Activated naive CD8-positive, alpha-beta T cell treated with anti-CD3 and anti-CD28 coated beads, Interleukin-2, amount 50 U/mL, for 16 hours (primary cell): ENCODE data around the gene ATP7B.
"Not testable (repeated sequence)": the region's sequence is repeated elsewhere in the genome, so short reads cannot be mapped to it uniquely, and the experiment has no call there.

ENCODE experiments used
- DNase-seq: peaks from one replicate; pipeline ENCODE4 v3.0.0-alpha.2; 2020; ENCODE audit warnings: low read depth, low spot score

The ATP7B gene

GRCh38 chr13:52006523-52007245, 4.6 kb downstream of the ATP7B start:
- DNase-seq: no peak

DNA sequence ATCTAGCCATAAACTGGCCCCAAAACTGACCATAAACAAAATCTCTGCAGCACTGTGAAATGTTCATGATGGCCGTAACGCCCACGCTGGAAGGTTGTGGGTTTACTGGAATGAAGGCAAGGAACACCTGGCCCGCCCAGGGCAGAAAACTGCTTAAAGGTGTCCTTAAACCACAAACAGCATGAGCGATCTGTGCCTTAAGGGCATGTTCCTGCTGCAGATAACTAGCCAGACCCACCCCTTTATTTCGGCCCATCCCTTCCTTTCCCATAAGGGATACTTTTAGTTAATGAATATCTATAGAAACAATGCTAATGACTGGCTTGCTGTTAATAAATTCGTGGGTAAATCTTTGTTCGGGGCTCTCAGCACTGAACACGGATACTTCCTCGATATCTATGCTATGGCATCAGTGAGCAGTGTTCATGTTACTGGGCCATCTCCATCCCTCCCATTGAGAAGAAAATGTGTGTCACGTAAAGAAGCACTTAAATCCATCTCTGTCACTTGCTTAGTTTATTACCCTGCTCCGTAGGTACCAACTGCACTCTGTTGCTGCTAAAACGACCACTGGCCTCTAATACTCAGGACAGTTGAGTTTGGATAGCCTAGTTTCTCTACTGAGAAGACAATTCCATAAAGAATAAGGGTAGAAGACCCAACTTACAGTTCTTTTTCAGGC, 5.3 kb downstream of the ATP7B start:
- no peak for DNase-seq

DNA sequence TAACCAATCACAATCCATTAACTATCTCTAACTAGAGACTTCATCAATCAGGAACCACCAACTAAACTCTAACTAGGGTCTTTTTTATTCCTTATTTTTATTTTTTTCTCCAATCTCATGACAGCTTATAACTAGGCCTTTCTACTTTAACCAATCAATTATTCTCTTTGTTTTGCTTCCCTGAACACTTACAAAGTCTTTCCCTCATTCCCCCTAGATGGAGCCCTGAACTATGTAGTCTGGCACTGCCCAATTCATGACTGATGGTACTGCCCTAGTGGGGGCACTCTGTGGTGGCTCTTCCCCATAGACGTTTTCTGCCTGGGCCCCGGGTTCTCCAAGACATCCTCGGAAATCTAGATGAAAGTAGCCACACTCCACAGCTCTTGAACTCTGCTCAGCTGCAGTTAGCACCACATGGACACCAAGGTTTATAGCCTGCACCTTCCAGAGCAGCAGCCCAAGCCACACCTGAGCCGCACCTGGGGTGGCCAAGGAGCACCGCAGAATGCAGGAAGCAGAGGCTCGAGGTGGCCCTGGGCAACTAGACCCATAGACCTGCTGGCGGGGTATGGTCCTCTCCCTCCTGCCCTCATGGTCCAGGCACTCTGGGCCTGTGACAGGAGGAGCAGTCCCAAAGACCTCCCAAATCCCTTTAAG, 6.6 kb downstream of the ATP7B start:
- no peak for DNase-seq

- no peak for DNase-seq
Observed at GRCh38 chr13:52003541-52003940, 7.7 kb downstream of the ATP7B start.

DNA sequence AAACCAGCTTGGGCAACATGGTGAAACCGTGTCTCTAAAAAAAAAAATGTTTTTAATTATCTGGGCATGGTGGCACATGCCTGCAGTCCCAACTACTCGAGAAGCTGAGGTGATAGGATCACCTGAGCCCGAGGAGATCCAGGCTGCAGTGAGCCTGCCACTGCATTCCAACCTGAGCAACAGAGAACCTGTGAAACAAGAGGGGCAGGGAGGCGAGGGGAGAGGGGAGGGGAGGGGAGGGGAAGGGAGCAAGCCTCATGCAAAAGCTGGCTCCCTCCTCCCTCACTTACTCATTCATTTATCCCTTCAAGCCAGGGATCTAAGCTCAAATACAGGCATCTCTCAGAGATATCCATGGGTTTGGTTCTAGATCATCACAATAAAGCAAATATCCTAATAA, 8.9 kb downstream of the ATP7B start:
- no peak for DNase-seq

DNA sequence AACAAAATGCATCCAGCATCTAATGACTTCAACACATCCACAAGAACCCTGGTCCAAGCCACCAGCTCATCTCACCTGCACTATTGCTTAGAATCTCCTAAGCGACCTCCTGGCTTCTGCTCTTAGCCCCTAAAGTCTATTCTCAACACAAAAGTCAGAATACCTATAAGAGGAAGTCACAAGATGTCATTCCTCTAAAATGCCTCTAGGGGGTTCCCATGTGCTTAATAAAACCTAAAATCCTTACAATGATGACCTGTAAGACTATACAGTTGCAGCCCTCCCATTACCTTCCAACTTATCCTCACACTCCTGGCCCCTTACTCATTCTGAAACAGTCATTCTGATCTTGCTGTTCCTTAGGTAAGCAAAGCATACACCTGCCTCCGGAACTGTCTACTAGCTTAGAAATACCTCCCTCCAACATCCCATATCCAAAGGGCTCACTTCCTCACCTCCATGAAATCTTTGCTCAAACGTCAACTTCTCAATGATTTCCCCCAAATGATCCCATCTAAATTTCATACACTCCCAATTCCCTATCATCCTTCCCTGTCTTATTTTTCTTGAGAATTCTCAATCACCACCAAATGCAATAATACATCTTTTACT, 10.0 kb downstream of the ATP7B start:
- DNase-seq: no peak

DNA sequence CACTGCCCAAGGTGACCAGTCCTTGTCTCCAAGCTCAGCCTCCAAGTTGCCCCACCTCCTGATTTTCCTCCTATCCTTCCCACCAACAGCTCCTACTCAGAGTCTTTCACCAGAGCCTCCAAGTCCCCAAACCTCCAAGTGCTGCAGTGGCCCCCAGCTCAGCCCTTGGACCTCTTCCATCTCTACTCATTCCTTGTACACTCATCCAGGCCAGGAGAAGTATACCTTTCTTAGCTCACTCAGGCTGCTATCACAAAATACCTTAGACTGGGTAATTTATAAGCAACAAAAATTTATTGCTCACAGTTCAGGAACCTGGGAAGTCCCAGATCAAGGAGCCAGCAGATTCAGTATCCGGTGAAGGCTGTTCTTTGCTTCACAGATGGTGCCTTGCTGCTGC, 11.3 kb downstream of the ATP7B start:
- no peak for DNase-seq

DNA sequence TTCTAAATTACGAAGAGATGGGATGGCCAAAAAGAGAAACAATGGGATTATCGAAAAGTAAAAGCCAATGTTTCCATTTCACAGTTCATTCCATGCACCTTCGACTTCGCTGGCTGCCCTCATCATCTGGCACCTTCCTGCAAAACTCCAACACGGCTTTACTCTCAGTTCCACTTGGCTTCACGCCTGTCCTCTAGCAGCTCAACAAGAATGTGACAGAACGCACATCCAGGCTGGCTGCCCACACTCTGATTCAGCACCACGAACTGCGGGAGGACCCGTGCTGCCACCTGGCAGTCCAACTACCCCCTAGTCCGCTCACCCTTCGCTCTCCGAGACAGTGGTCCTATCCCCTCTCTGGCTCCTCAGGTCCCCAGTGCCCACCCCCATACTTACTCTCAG, 11.7 kb downstream of the ATP7B start:
- no peak for DNase-seq

- no peak for DNase-seq
Observed at GRCh38 chr13:51998723-51999509, 12.3 kb downstream of the ATP7B start.

DNA sequence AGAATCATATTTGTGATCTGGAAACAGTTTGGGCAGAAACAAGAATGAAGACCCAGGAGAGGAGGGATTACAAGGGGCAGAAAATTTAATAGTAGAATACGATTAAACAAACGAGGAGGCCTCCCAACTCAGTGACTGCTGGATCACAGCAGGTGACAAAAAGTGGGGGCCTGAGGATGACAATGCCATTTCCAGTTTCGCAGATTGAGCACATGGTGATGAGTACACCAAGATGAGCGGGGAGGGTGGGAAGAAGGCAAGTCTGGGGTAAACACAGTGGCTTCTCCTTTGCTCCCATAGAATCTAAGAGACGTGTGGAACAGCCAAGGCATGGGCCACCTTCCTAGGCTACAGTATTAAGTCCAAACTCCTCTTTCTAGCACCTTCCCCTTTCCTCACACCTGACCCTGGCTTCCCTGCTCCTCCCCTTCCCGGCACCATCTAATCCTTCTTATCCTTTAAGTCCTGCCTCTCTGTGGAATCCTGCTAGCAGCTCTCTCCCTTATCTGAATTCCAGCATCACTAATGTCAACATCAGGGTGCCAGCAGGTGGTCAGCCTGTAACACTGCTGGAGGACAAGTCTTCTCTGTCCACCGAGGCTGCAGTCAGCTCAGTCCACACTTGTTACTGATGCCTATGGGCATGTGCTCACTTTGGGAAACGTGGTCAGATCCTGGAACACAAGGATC, 13.5 kb downstream of the ATP7B start:
- no peak for DNase-seq

GRCh38 chr13:51997186-51997585, 14.1 kb downstream of the ATP7B start:
- no peak for DNase-seq

DNA sequence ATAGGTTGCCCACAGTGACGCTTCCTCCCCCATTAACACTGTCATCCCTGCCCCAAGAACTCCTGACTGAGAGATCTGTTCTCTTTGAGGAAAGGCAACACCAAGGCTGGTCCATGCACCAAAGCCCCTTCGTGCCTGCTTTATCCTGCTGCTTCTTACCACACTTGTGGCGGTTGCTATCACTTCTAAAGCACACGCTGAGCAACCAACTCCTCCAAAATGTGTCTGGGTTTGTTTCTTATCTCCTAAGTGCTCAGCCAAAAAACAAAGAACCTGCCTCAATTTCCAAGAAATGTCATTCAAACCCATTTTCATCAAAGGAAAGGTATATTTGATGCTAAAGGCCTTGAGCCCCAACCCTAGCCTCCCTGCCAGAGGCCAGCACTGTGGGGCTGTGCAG, 14.6 kb downstream of the ATP7B start:
- DNase-seq: no peak

DNA sequence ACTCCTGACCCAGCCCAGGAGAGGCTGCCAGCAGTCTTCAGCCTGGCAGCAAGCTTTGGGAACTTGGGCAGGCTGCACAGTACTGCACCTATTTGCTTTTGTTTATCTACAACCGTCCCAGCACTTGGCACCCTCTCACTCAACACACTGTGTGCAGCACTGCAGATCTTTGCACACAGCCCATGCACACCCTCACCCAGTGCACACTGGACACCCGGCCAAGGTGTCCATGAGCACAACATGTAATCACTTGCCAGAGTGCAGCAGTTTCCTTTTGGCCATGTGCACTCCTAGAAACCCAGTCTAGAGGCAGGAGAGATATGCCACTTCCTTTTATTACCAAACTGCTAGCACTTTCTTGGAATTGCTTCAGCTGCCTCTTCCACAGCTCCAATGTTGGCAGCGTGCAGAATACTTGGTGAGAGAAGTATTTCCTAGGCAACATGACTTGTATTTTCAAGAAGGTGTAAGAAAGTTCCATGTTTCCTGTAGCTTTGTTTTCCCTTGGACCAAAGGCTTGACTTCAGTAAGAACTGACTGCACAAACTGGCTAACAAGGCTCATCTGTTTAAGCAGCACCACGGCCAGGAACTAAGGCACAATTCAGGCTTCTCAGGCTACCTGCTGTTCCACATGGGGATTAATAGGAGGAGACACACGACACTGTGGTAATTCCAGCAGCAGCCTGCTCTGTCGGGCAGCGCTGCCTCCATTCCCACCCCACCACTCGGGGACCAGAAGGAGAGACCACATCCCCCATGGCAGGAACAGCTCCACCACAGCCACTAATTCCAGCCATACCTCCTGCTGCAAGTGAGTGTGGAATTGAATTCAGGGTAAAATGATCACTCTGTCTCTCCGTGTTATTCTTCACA, 15.3 kb downstream of the ATP7B start:
- DNase-seq: no peak

GRCh38 chr13:51993713-51994112, 17.5 kb downstream of the ATP7B start:
- no peak for DNase-seq

GRCh38 chr13:51988988-51989618, 22.1 kb downstream of the ATP7B start:
- no peak for DNase-seq

DNA sequence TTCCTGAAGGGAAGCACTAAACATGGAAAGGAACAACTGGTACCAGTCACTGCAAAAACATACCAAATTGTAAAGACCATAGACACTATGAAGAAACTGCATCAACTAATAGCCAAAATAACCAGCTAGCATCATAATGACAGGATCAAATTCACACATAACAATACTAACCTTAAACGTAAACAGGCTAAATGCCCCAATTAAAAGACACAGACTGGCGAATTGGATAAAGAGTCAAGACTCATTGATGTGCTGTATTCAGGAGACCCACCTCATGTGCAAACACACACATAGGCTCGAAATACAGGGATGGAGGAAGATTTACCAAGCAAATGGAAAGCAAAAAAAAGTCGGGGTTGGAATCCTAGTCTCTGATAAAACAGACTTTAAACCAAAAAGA, 26.3 kb downstream of the ATP7B start:
- DNase-seq: not testable (repeated sequence)

DNA sequence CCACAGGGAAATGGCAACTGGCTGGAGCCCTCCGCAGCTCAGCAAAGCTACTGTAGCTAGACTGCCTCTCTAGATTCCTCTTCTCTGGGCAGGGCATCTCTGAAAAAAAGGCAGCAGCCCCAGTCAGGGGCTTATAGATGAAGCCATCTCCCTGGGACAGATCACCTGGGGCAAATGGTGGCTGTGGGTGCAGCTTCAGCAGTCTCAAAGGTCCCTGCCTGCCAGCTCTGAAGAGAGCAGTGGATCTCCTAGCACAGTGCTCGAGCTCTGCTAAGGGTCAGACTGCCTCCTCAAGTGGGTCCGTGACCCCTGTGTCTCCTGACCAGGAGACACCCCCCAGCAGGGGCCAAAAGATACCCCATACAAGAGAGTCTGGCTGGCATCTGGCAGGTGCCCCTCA, 28.0 kb downstream of the ATP7B start:
- DNase-seq: not testable (repeated sequence)

GRCh38 chr13:51981355-51981754, 29.9 kb downstream of the ATP7B start:
- no peak for DNase-seq

DNA sequence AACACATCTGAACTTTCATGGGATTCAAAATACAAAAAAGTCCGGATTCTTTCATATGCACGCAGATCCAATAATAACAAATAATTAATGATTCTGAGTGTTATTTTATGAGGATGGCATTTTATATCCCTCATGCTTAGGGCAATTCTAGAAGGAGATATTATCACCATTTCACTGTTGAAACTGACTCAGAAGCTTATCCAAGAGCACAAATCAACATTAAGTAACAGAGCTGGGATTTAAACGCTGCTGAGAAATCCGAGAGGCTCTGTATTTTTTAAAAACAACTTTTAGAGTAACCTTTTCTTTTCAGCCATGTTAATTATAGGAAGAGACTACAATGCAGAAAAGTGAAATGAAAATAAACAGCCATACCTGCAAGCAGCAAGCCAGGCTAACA, 30.3 kb downstream of the ATP7B start:
- no peak for DNase-seq
